GM23338 (cell line): Measurements from ENCODE around the gene ADAT1. TPM values are rescaled to one million over a fixed set of nuclear protein-coding genes. Genes with fewer than 3 reads are reported as not detected.

ENCODE experiments used
- CREB1 ChIP-seq: fragments of 250-450 bp; sonication (Bioruptor Pico); IDR thresholded peaks from 2 replicates; pipeline ENCODE4 v1.5.0; 2020; ENCODE audit warnings: low read depth, mild to moderate bottlenecking, moderate library complexity
- EZH2phosphoT487 ChIP-seq: fragments of 200-600 bp; sonication (generic); IDR thresholded peaks from one replicate; pipeline ENCODE4 v1.8.1; 2018; ENCODE audit warnings: antibody characterized with exemption; ENCODE audit not compliant: unreplicated experiment
- POLR2AphosphoS5 ChIP-seq: IDR thresholded peaks from 2 replicates; pipeline ENCODE4 v1.6.1; 2016; ENCODE audit warnings: antibody characterized with exemption, low read depth
- STAT1 ChIP-seq: IDR thresholded peaks from one replicate; pipeline ENCODE4 v1.6.1; 2016; ENCODE audit warnings: antibody characterized with exemption; ENCODE audit not compliant: unreplicated experiment
- ZNF114 ChIP-seq: fragments of 250-450 bp; sonication (Bioruptor Pico); IDR thresholded peaks from 2 replicates; pipeline ENCODE4 v1.5.0; 2020; ENCODE audit warnings: mild to moderate bottlenecking, moderate library complexity
- ZNF331 ChIP-seq: fragments of 250-450 bp; sonication (Bioruptor Pico); IDR thresholded peaks from 2 replicates; pipeline ENCODE4 v1.5.0; 2020; ENCODE audit warnings: low read depth, mild to moderate bottlenecking, moderate library complexity
- polyA plus RNA-seq: library from polyadenylated mRNA; unstranded; fragments of >200 nt; fragmentation: Nextera tagmentation; extraction: Ambion mirVana; gene quantifications from 2 replicates; pipeline ENCODE4 v1.2.1, GENCODE V29; 2016
- total RNA-seq: library from RNA; depleted of rRNA; stranded (reverse); fragments of >200 nt; shearing (Covaris generic); gene quantifications from 2 replicates; pipeline ENCODE4 v1.2.3, GENCODE V29; 2014
- TF ChIP-seq, protein P1 (sequence below): fragments of 250-450 bp; sonication (Bioruptor Pico); IDR thresholded peaks from 2 replicates; pipeline ENCODE4 v1.5.0; 2020; ENCODE audit warnings: mild to moderate bottlenecking, moderate library complexity
- TF ChIP-seq, protein P2 (sequence below): IDR thresholded peaks from one replicate; pipeline ENCODE4 v1.6.1; 2018; ENCODE audit warnings: antibody characterized with exemption; ENCODE audit not compliant: unreplicated experiment

The ADAT1 gene
- total and polyA plus RNA-seq, 2 experiments from 2014 or later: 17.4 to 53.6 TPM

DNA sequence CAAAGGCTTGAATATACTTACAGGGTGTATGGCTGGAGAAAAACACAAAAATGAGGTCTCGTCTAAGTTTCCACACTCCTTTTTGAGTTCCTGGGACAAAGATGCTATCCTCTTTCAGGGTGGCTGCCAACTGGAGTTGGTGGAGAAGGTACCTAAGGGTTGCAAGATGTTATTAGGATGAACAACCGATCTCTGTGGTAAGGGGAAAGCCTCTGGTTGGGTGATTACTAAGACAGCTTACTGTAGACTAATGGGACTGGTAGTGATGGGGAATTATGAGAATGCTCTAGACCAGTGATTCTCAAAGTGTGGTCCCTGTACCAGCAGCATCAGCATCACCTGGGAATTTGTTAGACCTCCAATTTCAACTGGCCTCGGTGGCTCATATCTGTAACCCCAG, 6.0 kb downstream of the ADAT1 start (continued):
- TF ChIP-seq, protein P1, sequence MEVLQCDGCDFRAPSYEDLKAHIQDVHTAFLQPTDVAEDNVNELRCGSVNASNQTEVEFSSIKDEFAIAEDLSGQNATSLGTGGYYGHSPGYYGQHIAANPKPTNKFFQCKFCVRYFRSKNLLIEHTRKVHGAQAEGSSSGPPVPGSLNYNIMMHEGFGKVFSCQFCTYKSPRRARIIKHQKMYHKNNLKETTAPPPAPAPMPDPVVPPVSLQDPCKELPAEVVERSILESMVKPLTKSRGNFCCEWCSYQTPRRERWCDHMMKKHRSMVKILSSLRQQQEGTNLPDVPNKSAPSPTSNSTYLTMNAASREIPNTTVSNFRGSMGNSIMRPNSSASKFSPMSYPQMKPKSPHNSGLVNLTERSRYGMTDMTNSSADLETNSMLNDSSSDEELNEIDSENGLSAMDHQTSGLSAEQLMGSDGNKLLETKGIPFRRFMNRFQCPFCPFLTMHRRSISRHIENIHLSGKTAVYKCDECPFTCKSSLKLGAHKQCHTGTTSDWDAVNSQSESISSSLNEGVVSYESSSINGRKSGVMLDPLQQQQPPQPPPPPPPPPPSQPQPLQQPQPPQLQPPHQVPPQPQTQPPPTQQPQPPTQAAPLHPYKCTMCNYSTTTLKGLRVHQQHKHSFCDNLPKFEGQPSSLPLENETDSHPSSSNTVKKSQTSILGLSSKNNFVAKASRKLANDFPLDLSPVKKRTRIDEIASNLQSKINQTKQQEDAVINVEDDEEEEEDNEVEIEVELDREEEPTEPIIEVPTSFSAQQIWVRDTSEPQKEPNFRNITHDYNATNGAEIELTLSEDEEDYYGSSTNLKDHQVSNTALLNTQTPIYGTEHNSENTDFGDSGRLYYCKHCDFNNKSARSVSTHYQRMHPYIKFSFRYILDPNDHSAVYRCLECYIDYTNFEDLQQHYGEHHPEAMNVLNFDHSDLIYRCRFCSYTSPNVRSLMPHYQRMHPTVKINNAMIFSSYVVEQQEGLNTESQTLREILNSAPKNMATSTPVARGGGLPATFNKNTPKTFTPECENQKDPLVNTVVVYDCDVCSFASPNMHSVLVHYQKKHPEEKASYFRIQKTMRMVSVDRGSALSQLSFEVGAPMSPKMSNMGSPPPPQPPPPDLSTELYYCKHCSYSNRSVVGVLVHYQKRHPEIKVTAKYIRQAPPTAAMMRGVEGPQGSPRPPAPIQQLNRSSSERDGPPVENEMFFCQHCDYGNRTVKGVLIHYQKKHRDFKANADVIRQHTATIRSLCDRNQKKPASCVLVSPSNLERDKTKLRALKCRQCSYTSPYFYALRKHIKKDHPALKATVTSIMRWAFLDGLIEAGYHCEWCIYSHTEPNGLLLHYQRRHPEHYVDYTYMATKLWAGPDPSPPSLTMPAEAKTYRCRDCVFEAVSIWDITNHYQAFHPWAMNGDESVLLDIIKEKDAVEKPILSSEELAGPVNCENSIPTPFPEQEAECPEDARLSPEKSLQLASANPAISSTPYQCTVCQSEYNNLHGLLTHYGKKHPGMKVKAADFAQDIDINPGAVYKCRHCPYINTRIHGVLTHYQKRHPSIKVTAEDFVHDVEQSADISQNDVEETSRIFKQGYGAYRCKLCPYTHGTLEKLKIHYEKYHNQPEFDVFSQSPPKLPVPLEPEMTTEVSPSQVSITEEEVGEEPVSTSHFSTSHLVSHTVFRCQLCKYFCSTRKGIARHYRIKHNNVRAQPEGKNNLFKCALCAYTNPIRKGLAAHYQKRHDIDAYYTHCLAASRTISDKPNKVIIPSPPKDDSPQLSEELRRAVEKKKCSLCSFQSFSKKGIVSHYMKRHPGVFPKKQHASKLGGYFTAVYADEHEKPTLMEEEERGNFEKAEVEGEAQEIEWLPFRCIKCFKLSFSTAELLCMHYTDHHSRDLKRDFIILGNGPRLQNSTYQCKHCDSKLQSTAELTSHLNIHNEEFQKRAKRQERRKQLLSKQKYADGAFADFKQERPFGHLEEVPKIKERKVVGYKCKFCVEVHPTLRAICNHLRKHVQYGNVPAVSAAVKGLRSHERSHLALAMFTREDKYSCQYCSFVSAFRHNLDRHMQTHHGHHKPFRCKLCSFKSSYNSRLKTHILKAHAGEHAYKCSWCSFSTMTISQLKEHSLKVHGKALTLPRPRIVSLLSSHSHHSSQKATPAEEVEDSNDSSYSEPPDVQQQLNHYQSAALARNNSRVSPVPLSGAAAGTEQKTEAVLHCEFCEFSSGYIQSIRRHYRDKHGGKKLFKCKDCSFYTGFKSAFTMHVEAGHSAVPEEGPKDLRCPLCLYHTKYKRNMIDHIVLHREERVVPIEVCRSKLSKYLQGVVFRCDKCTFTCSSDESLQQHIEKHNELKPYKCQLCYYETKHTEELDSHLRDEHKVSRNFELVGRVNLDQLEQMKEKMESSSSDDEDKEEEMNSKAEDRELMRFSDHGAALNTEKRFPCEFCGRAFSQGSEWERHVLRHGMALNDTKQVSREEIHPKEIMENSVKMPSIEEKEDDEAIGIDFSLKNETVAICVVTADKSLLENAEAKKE: no peak
- TF ChIP-seq POLR2AphosphoS5: no peak
- TF ChIP-seq EZH2phosphoT487: no peak
- TF ChIP-seq, protein P2, sequence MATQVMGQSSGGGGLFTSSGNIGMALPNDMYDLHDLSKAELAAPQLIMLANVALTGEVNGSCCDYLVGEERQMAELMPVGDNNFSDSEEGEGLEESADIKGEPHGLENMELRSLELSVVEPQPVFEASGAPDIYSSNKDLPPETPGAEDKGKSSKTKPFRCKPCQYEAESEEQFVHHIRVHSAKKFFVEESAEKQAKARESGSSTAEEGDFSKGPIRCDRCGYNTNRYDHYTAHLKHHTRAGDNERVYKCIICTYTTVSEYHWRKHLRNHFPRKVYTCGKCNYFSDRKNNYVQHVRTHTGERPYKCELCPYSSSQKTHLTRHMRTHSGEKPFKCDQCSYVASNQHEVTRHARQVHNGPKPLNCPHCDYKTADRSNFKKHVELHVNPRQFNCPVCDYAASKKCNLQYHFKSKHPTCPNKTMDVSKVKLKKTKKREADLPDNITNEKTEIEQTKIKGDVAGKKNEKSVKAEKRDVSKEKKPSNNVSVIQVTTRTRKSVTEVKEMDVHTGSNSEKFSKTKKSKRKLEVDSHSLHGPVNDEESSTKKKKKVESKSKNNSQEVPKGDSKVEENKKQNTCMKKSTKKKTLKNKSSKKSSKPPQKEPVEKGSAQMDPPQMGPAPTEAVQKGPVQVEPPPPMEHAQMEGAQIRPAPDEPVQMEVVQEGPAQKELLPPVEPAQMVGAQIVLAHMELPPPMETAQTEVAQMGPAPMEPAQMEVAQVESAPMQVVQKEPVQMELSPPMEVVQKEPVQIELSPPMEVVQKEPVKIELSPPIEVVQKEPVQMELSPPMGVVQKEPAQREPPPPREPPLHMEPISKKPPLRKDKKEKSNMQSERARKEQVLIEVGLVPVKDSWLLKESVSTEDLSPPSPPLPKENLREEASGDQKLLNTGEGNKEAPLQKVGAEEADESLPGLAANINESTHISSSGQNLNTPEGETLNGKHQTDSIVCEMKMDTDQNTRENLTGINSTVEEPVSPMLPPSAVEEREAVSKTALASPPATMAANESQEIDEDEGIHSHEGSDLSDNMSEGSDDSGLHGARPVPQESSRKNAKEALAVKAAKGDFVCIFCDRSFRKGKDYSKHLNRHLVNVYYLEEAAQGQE: no peak
- TF ChIP-seq ZNF114: no peak
- no peak for TF ChIP-seq CREB1
- no peak for TF ChIP-seq ZNF331 (CRISPR knock-in tag)
- no peak for TF ChIP-seq STAT1
